Measurements from ENCODE around the gene DNAH11.
"Not testable (repeated sequence)": the region's sequence is repeated elsewhere in the genome, so short reads cannot be mapped to it uniquely, and the experiment has no call there.

The DNAH11 gene, protein sequence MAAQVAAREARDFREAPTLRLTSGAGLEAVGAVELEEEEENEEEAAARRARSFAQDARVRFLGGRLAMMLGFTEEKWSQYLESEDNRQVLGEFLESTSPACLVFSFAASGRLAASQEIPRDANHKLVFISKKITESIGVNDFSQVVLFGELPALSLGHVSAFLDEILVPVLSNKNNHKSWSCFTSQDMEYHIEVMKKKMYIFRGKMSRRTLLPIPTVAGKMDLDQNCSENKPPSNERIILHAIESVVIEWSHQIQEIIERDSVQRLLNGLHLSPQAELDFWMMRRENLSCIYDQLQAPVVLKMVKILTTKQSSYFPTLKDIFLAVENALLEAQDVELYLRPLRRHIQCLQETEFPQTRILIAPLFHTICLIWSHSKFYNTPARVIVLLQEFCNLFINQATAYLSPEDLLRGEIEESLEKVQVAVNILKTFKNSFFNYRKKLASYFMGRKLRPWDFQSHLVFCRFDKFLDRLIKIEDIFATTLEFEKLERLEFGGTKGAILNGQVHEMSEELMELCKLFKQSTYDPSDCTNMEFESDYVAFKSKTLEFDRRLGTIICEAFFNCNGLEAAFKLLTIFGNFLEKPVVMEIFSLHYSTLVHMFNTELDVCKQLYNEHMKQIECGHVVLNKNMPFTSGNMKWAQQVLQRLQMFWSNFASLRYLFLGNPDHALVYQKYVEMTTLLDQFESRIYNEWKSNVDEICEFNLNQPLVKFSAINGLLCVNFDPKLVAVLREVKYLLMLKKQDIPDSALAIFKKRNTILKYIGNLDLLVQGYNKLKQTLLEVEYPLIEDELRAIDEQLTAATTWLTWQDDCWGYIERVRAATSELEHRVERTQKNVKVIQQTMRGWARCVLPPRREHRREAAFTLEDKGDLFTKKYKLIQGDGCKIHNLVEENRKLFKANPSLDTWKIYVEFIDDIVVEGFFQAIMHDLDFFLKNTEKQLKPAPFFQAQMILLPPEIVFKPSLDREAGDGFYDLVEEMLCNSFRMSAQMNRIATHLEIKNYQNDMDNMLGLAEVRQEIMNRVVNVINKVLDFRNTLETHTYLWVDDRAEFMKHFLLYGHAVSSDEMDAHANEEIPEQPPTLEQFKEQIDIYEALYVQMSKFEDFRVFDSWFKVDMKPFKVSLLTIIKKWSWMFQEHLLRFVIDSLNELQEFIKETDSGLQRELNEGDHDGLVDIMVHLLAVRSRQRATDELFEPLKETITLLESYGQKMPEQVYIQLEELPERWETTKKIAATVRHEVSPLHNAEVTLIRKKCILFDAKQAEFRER (N-terminal part only)

DNA sequence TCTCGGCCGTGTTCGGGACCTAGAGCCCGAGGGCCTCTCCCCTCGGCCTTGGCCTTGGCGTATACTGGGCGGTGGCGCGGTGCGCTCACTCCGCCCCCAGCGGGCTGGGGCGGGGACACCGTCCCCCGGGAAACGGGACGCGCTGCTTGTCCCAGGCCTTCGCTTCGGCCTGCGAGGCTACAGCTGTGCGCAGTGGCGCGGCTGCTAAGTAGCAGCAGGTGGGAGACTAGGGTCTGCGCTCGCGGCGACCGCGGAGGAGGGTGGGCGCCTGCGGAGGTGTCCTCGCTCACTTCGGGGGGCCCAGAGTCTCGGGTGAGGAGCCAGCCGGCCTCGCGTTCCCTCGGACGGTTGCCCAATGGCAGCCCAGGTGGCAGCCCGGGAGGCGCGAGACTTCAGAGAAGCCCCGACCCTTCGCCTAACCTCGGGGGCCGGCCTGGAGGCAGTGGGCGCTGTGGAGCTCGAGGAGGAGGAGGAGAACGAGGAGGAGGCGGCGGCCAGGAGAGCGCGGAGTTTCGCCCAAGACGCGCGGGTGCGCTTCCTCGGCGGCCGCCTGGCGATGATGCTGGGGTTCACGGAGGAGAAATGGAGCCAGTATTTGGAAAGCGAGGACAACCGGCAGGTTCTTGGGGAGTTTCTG lies at the start of gene DNAH11:
DNAH11 (plus strand) TSS at position 149 of the 637 bp plus-strand sequence; CDS start at position 356, 207 bp downstream.
- DNase-seq (ENCODE audit: low read depth) = no peak

DNA sequence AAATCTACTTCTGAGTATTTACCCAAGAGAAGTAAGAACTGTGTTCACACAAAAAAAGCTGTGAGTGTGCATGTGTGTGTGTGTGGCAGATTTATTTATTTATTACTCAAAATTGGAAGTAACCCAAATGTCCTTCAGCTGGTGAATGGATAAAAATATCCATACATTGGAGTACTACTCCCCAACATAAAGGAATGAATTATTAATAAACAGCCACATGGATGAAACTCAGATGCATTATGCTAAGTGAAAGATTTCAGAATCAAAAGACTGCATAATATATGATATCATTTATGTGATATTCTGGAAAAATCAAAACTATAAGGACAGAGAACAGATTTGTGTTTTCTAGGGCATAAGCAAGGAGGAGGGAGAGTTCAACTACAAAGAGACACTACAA lies 47.1 kb upstream of the DNAH11 start:
- no peak for DNase-seq (ENCODE audit: low read depth)

DNA sequence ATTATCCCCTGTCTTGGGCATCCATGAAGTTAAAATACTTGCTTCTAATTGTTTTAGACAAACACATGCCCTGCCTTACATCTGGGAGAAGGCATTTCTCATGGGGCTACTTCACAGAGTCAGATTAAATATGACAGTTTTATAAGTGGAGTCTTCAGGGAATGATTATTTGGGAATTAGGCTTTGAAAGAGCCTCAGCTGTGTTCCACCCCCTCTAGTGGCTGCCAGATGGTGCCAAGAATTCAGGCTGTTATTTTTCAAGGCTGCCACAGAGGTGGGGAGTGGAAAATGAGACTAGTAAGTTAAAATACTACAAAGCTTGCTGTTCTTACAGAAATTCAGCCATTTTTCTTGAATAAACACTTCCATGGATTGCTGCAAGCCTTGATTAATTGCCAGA lies 45.8 kb upstream of the DNAH11 start:
- DNase-seq (ENCODE audit: low read depth) = no peak

DNA sequence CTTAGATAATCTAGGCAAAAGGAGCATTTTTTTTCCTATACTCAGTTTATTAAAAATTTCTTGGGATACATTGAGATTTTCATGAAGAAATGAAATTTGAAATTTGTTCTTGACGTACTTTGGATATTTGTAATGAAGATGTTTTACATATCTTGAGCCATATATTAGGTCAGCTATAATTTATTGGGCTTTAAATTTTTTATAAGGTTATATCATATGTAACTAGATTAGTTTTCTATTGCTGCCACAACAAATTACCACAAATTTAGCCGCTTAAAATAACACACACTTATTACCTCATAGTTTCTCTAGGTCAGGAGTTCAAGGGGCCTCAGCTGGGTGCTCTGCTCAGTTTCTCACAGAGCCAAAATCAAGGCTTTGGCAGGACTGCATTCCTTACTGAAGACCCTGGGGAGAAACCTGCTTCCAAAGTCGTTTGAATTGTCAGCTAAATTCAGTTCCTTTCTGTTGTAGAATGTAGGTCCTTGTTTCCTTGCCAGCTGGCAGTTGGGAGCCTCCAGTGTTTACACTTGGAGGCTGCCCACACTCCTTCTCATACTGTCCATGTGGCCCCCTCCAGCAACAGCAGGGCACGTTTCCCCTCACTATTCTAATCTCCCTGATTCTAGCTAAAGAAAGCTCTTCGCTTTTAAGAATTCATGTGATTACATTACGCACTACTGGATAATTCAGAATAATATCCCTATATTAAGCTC lies 42.6 kb upstream of the DNAH11 start:
- no peak for DNase-seq (ENCODE audit: low read depth)

DNA sequence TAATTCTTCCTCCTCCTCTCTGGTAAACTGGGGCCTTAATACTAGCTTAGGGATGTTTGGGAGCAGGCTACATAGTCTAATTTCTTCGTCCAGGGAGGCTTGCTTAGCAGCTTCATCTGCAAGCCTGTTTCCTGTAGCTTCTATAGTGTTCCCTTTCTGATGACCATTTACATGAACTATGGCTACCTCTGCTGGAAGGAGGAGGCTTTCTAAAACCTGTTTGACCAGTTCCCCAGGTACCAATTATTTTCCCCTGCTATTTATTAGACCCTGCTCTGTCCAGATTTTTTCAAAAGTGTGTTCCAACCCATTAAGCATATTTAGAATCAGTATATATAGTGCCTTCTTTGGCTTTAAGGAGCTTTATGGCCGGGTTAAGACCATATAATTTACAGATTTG lies 38.8 kb upstream of the DNAH11 start:
- DNase-seq (ENCODE audit: low read depth) = no peak

DNA sequence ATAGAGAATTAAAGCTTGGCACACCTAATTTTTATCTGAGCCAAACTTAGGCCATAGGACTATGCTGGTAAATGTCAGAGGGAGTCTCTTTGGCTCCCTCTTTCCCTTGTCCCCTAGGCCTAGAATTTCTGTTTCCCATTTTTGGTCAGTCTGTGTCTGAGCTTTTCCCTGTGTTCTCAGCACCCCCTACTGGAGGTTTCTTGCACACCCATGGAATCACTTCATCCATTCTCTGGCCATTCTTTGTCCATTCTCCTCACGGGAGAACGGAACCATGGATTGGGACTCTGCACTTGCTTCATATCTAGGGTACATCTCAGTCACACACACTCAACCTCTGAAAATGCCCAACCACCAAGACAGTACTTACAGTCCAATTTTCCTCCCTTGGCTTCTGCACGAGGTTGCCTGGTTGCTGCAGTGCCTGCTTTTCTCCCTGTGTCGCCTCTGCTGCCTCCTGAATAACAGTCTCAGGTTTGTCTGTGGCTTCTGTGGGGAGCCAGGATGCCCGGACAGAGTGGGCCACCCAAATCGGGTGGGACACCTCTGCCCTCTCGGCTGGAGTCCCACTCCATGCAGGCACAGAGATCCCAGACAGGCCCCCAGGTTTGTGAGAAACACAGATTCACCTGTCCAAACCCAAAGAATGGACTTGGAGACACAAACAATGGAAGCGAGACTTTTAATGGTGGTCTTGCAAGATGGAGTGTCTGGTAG lies 35.1 kb upstream of the DNAH11 start:
- peak; percentile 21 for DNase-seq (ENCODE audit: low read depth)

DNA sequence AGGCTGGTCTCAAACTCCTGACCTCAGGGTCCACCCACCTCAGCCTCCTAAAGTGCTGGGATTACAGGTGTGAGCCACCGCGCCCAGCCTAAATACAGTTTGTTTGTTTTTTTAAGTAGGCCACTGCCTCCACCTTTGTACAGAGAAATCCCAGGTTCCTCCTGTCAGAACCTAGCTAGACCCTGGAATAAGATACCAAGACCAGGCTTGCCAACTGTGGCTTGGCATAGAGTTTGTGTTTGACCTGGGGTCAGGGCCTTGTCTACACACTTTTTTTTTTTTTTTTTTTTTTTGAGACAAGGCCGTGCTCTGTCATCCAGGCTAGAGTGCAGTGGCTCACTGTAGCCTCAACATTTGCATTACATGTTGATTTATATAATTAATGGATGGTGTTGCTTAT lies 34.3 kb upstream of the DNAH11 start:
- no peak for DNase-seq (ENCODE audit: low read depth)

DNA sequence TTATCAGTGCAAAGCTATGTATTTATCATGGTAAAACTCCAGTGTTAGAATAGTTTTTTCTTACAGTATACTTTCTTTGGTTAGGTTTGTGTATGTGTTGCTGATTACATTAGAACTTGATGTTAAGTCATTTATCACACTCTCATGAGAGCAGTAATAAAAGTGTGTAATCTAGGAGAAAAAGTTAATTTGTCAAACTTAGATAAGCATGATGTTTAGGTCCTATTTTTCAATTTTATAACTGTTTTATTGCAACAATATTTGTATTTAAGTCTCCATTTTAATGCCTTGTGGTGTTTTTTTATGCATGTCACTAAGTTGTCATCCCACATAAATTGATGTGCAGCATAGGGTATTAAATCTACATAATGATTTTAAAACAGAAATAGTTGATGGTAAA lies 28.8 kb upstream of the DNAH11 start:
- no peak for DNase-seq (ENCODE audit: low read depth)

DNA sequence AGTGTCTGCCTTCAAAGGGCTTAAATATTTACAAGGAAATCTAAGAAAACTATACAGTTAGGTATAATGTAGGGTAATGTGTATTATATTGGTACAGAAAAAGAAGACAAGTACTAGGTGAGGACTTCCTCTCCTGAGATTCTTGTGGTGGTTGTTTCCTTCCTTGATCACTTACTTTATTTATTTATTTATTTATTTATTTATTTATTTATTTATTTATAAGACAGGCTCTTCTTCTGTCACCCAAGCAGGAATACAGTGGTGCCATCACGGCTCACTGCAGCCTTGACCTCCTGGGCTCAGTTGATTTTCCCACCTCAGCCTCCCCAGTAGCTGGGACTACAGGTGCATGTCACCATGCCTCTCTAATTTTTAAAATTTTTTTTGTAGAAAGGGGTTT lies 18.2 kb upstream of the DNAH11 start:
- no peak for DNase-seq (ENCODE audit: low read depth)

DNA sequence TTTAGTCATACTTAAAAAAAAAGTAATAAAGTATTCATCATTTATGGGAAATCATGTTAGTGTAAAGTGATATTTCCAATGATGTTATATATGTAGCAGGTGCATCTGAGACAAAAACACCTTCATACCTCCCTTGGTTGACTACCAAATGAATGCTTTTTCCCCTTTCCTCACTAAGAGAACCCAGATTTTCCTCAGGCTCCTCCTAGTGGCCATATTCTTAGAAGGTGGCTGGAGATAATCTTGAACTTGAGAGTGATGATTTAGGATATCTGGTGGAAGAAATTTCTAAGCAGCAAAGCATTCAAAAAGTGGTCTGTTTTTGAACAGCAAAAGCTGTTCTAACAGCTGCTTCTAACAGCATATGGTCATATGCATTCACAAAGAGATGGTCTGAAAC lies 16.8 kb upstream of the DNAH11 start:
- no peak for DNase-seq (ENCODE audit: low read depth)

DNA sequence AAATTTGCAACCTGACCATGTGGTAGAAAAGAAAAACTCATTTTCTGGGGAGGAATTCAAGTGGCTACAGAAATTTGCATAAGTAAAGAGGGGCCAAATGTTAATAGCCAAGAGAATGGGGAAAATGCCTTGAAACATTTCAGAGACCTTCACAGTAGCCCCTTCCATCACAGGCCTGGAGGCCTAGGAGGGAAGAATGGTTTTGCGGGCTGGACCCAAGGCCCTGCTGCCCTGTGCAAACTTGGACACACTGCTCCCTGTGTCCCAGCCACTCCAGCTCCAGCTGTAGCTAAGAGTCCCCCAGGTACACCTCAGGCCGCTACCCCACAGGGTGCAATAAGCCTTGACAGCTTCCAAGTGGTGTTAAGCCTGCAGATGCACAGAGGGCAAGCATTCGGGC lies 16.4 kb upstream of the DNAH11 start:
- no peak for DNase-seq (ENCODE audit: low read depth)

DNA sequence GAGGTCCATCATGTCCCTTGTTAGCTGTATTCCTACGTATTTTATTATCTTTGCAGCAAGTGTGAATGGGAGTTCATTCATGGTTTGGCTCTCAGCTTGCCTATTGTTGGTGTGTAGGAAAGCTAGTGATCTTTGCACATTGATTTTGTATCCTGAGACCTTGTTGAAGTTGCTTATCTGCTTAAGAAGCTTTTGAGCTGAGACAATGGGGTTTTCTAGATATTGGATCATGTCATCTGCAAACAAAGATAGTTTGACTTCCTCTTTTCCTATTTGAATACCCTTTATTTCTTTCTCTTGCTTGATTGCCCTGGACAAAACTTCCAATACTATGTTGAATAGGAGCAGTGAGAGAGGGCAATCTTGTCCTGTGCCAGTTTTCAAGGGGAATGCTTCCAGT lies 10.4 kb upstream of the DNAH11 start:
- DNase-seq (ENCODE audit: low read depth) = not testable (repeated sequence)

DNA sequence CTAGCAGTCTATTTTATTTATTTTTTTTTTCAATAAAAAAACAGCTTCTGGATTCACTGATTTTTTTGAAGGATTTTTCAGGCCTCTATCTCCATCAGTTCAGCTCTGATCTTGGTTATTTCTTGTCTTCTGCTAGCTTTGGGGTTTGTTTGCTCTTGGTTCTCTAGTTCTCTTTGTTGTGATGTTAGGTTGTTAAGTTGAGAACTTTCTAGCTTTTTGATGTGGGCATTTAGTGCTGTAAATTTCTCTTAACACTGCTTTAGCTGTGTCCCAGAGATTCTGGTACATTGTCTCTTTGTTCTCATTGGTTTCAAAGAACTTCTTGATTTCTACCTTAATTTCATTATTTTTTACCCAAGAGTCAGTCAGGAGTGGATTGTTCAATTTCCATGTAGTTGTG lies 9.2 kb upstream of the DNAH11 start:
- not testable (repeated sequence) for DNase-seq (ENCODE audit: low read depth)

DNA sequence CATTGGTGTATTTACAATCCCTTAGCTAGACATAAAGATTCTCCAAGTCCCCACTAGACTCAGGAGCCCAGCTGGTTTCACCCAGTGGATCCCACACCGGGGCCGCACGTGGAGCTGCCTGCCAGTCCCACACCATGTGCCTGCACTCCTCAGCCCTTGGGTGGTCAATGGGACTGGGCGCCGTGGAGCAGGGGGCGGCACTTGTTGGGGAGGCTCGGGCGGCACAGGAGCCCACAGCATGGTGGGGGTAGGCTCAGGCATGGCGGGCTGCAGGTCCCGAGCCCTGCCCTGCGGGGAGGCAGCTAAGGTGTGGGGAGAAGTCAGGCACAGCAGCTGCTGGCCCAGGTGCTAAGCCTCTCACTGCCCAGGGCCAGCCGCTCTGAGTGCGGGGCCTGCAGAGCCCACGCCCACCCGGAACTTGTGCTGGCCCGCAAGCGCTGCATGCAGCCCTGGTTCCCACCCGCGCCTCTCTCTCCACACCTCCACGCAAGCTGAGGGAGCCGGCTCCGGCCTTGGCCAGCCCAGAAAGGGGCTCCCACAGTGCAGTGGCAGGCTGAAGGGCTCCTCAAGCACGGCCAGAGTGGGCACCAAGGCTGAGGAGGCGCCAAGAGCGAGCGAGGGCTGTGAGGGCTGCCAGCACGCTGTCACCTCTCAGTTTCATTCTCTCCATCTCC lies 6.3 kb upstream of the DNAH11 start:
- not testable (repeated sequence) for DNase-seq (ENCODE audit: low read depth)

DNA sequence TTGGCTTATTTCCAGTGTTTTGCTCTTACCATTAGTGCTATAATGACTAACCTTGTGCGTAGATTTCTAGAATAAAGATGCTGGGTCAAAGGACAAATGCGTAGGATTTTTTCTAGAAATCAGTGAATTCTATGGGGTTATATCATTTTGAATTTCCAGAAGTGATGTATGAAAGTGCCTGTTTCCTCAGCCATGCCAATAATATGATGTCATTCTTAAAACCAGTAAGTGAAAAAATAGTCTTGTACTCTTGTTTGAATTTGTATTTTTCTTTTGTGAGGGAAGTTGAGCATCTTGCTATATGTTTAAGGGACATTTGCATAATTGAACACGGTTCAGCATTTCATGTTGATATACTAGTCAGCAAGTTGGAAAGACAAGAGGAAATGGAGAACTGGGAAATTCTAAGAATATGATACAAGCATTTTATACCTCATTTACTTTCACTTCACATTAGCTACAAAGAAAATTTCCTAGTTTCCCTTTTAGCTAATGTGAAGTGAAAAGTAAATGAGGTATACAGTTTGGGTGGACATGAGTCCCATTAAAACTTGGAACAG lies 3.8 kb upstream of the DNAH11 start:
- no peak for DNase-seq (ENCODE audit: low read depth)

DNA sequence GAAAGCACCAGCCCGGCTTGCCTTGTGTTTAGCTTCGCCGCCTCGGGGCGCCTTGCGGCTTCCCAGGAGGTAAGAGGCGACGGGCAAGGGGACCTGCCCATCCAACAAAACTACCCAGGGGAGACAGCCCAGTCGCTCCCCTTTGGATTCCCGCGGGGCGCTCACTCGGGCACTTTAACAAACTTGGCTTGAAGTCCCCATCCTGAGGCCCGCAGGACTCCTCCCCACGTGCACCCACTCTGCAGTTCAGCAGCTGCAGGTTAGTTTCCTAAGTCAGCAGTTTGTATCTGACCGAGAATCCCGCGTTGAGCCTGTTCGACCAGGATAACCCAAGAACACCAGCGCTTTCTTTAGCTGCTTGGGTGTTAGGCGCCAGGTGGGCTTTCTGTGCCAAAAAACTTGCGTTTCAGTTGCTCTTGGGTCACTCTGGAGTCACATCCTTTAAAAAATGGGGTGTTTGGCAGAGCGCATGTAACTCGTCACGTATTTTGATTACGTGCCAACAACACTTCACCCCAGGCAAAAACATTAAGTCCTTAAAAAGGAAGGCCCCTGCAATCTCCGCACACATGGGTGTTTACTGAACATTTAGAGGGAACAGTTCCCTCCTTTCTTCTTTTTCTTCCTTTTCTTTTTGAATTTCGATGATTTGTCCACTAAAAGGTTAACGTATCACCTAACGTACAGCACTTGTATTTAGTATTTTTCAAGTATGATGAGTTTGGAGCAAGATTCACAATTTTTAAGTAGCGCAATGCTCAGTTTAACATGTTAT lies 876 bp downstream of the DNAH11 start:
- DNase-seq (ENCODE audit: low read depth) = no peak

DNA sequence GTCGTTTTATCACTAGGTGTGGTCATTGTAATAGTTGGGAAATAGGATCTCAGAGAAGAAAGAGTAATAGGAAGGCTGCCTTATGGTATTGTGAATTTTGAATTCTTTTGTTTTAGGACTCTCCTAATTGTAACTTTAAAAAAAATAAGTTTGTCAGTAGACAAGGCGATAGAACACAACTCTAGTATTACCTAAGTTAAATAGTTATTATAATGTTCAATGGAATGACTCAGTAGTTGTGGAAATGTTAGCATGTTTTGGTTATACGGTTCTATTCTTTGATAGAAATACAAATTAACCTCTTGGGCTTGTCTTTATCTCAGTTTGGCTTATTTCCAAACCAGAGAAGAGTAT lies 1.4 kb downstream of the DNAH11 start:
- DNase-seq (ENCODE audit: low read depth) = no peak

DNA sequence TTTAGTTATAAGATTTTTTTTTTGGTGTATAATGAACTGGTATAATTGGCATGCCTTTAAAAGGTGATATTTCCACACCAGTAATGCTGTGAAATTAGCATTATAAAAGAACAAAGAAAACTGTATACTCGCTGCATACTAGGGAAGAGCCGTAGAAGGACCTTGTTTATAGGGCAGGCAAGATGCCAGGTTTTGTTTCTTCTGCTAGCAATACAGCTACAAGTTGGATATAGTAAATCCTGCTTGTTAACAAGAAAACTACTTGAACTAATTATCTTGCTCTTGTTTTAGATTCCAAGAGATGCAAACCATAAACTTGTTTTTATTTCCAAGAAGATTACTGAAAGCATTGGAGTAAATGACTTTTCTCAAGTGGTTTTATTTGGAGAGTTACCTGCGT lies 1.9 kb downstream of the DNAH11 start:
- no peak for DNase-seq (ENCODE audit: low read depth)

DNA sequence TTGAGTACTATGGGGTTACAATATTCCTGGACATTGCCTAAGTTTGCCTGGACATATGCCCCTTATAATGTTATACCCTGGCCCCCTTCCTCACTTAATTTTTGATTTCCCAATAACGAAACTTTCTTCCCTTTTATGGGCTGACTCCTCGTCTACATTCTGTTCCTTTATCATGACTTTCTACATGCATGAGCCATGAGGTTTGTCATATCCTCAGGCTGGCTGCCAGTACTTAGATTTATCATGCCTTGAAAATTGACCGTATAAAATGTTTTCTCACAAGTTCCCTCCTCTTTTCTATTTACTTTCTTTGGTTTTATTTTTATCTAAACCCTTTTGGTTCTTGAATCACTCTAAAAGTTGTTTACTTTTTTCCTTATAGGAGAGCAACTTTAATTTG lies 4.7 kb downstream of the DNAH11 start:
- DNase-seq (ENCODE audit: low read depth) = no peak
